Measurements from ENCODE around the gene OR9A4.

DNA sequence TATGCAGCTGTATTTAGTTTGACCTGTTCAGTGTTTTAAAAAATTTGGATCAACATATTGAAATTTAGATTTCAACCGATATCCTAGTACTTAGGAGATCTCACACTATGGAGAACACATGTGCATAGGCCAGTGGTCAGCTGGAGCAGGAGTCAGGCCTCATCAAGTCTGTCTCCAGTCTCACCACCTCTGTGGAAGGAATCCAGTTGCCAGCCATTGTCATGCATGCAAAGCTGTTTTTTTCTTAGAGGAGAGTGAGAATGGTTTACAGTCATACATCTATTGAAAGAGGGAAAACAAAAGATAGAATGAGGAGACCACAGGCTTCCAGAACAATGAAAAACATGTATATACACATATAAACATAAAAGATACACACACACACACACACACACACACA is 38.1 kb downstream of the OR9A4 start:
- no peak for TF ChIP-seq POLR2A (IDR thresholded peaks at IDR 0.05; ENCODE audit: low read length)
- TF ChIP-seq GATA1 (IDR thresholded peaks at IDR 0.05; ENCODE audit: low read depth, low read length) = no peak

Measured in erythroblast (primary cell).